Hippocampal formation (tissue), 2 donors: Measurements from ENCODE around the gene VSTM5.
"Not testable (repeated sequence)": the region's sequence is repeated elsewhere in the genome, so short reads cannot be mapped to it uniquely, and the experiment has no call there.

Experiments
- DNase-seq, 2 donors: peaks; one replicate each; lab custom pipeline; 2025; lab: John Stamatoyannopoulos, UW

The VSTM5 gene

GRCh38 chr11:93796441-93797231 lies 53.8 kb downstream of the VSTM5 start:
- DNase-seq, result no peak

GRCh38 chr11:93791493-93791892 lies 58.9 kb downstream of the VSTM5 start:
- DNase-seq, result no peak

DNA sequence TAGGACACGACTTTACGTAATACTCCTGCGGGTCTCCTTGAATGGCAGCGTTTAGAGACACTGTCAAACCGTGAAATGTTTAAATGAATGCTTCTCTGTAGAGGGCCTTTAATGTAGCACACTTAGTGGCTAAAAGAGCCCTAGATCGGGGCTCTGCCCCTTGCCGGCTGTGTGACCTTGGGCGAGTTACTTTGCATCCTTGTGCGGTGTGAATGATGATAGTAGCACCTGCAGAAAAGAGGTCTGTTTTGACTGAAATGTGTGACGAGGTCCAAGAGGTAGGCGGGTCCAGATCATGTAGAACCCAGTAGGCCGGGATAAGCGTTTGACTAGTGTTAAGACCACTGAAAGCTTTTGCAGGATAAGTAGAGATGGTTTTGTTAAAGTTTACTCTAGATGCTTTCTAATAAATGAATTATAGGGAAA lies 65.5 kb downstream of the VSTM5 start:
- DNase-seq, result peak in 1 of 2 donors; percentile 22

- DNase-seq, result peak; percentile 94 to 97
These were observed 66.1 kb downstream of the VSTM5 start, which contains the start of gene MED17 for GRCh38 chr11:93784145-93784934. Gene MED17 (plus strand): TSS chr11:93784282. CDS start chr11:93784514, 232 bp downstream.

- DNase-seq, result no peak
These were observed 66.7 kb downstream of the VSTM5 start for GRCh38 chr11:93783765-93784144.

DNA sequence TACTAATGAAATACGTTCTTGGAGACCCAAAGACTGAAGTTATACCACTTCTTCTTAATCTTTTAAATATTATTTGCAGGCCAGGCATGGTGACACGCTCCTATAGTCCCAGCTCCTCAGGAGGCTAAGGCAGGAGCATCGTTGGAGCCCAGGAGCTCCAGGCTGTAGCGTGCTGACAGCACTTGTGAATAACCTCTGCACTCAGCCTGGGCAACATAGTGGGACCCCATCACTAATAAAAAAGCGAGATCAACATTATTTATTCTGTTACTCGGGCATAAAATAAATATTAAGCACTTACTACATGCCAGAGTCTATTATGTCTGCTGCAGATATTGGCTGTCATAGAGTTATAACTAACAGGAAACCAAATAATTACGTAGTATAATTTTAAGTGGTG lies 67.1 kb downstream of the VSTM5 start:
- no peak for DNase-seq

- no peak for DNase-seq
These were observed 75.1 kb downstream of the VSTM5 start for GRCh38 chr11:93775289-93775688.

DNA sequence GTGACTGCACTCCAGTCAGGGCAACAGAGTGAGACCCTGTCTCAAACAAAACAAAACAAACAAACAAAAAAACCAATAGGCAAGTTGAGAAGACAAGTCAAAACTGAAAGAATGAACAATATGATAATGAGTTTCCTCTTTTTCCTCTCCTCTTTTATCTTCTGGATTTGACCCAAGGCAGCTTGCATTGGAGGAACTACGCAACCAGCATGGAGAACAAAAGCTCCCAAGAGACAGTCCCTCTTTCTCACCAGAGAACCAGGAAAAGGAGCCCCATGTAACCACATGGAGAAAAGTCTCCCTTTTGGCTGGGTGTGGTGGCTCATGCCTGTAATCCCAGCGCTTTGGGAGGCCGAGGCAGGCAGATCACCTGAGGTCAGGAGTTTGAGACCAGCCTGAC lies 75.9 kb downstream of the VSTM5 start:
- DNase-seq, result not testable (repeated sequence)

GRCh38 chr11:93773601-93774200 lies 76.7 kb downstream of the VSTM5 start:
- no peak for DNase-seq

- no peak for DNase-seq
These were observed 77.4 kb downstream of the VSTM5 start for GRCh38 chr11:93773045-93773477.

- DNase-seq, result no peak
These were observed 78.3 kb downstream of the VSTM5 start for GRCh38 chr11:93772123-93772522.

GRCh38 chr11:93770160-93770559 lies 80.3 kb downstream of the VSTM5 start:
- no peak for DNase-seq
